Gastrocnemius medialis (tissue), 4 donors: ENCODE results near the gene TMEM178A.

ENCODE experiments used
- CTCF ChIP-seq, 5 experiments: fragments of 450-650 bp in 3 of 5; fragments of 200-600 bp in 2 of 5; sonication (generic) in 2 of 5; IDR thresholded peaks in 4 of 5; conservative IDR thresholded peaks in 1 of 5; 1 replicate in 4 of 5; 2 replicates in 1 of 5; pipeline ENCODE4 v1.5.1; 2016 to 2019; ENCODE audit warnings: antibody characterized with exemption in 5 of 5, mild to moderate bottlenecking in 3 of 5, moderate library complexity in 3 of 5
- POLR2A ChIP-seq, 2 donors: fragments of 450-650 bp; IDR thresholded peaks; one replicate each; pipeline ENCODE4 v1.6.1; 2017; ENCODE audit warnings: antibody characterized with exemption in 2 of 2, mild to moderate bottlenecking in 2 of 2, moderate library complexity in 2 of 2

- no peak for TF ChIP-seq CTCF (IDR thresholded peaks at IDR 0.05 in 4 of 5, conservative IDR thresholded peaks at IDR 0.05 in 1 of 5)
- TF ChIP-seq POLR2A (IDR thresholded peaks at IDR 0.05): no peak
Observed at GRCh38 chr2:39708003-39708402, 42.3 kb downstream of the TMEM178A start.
